NCI-H1417 (cell line): Measurements from ENCODE around the gene PPP4C.
A peak's percentile ranks its signal among the peaks of the same experiment; 100 is the strongest.
"Not testable (repeated sequence)": the region's sequence is repeated elsewhere in the genome, so short reads cannot be mapped to it uniquely, and the experiment has no call there.

Source experiments
- DNase-seq, 3 experiments: peaks; one replicate each; lab custom pipeline; 2025; lab: John Stamatoyannopoulos, UW

Gene PPP4C

GRCh38 chr16:30122604-30123160 lies 46.9 kb downstream of the PPP4C start:
- peak in 1 of 3 experiments; percentile 64 for DNase-seq

- DNase-seq: no peak
These were observed 49.2 kb downstream of the PPP4C start for GRCh38 chr16:30124985-30125379.

GRCh38 chr16:30125690-30126089 lies 49.9 kb downstream of the PPP4C start:
- not testable (repeated sequence) for DNase-seq

- no peak for DNase-seq
These were observed 52.2 kb downstream of the PPP4C start for GRCh38 chr16:30127993-30128392.

GRCh38 chr16:30131869-30132475 lies 56.2 kb downstream of the PPP4C start:
- peak; percentile 47 to 87 (median 79) for DNase-seq

- no peak for DNase-seq
These were observed 56.8 kb downstream of the PPP4C start for GRCh38 chr16:30132591-30132990.
